Hematopoietic multipotent progenitor cell treated with erythropoietin and hydrocortisone succinate and interleukin-3 and kit ligand, for 8 days (in vitro differentiated cells): ENCODE data around the gene HLA-E.
"Not testable (repeated sequence)": the region's sequence is repeated elsewhere in the genome, so short reads cannot be mapped to it uniquely, and the experiment has no call there.

Experiments used
- DNase-seq: peaks from one replicate; pipeline ENCODE4 v3.0.0-alpha.2; 2015

The HLA-E gene

GRCh38 chr6:30489081-30490025 is at the start of gene HLA-E:
Gene HLA-E (plus strand): TSS chr6:30489509. CDS start chr6:30489532, 23 bp downstream.
- DNase-seq, result peak; percentile 99

GRCh38 chr6:30441171-30441570 is 48.1 kb upstream of the HLA-E start:
- DNase-seq, result no peak

- DNase-seq, result no peak
These were observed 45.5 kb upstream of the HLA-E start for GRCh38 chr6:30443657-30444450.

- DNase-seq, result no peak
These were observed 44.9 kb upstream of the HLA-E start for GRCh38 chr6:30444451-30444742.

- no peak for DNase-seq
These were observed 43.0 kb upstream of the HLA-E start for GRCh38 chr6:30446259-30446658.

GRCh38 chr6:30447237-30447636 is 42.1 kb upstream of the HLA-E start:
- DNase-seq, result no peak

- no peak for DNase-seq
These were observed 38.8 kb upstream of the HLA-E start for GRCh38 chr6:30450548-30450908.

- peak; percentile 14 for DNase-seq
These were observed 38.1 kb upstream of the HLA-E start for GRCh38 chr6:30450909-30451841.

GRCh38 chr6:30452736-30453507 is 36.4 kb upstream of the HLA-E start:
- no peak for DNase-seq

GRCh38 chr6:30453508-30454116 is 35.7 kb upstream of the HLA-E start:
- DNase-seq, result peak; percentile 85

GRCh38 chr6:30459145-30459544 is 30.2 kb upstream of the HLA-E start:
- no peak for DNase-seq

GRCh38 chr6:30461055-30461454 is 28.3 kb upstream of the HLA-E start:
- no peak for DNase-seq

- DNase-seq, result no peak
These were observed 26.8 kb upstream of the HLA-E start for GRCh38 chr6:30462482-30462881.

- DNase-seq, result no peak
These were observed 26.1 kb upstream of the HLA-E start for GRCh38 chr6:30463242-30463641.

- DNase-seq, result peak; percentile 39
These were observed 25.4 kb upstream of the HLA-E start for GRCh38 chr6:30463651-30464618.

GRCh38 chr6:30465595-30466306 is 23.6 kb upstream of the HLA-E start:
- DNase-seq, result no peak

- DNase-seq, result no peak
These were observed 18.3 kb upstream of the HLA-E start for GRCh38 chr6:30470968-30471367.

- DNase-seq, result not testable (repeated sequence)
These were observed 14.2 kb upstream of the HLA-E start for GRCh38 chr6:30475116-30475515.

- peak; percentile 47 for DNase-seq
These were observed 8.7 kb upstream of the HLA-E start for GRCh38 chr6:30480536-30481156.
